GM21381 (cell line): ENCODE results near the gene PBX1.
"Not testable (repeated sequence)": the region's sequence is repeated elsewhere in the genome, so short reads cannot be mapped to it uniquely, and the experiment has no call there.

Source experiments
- ATAC-seq: cut with Tn5 transposase; IDR thresholded peaks from one replicate; pipeline ENCODE4 v1.9.1; 2021; ENCODE audit warnings: mild to moderate bottlenecking, moderate library complexity; ENCODE audit not compliant: unreplicated experiment

The PBX1 gene

DNA sequence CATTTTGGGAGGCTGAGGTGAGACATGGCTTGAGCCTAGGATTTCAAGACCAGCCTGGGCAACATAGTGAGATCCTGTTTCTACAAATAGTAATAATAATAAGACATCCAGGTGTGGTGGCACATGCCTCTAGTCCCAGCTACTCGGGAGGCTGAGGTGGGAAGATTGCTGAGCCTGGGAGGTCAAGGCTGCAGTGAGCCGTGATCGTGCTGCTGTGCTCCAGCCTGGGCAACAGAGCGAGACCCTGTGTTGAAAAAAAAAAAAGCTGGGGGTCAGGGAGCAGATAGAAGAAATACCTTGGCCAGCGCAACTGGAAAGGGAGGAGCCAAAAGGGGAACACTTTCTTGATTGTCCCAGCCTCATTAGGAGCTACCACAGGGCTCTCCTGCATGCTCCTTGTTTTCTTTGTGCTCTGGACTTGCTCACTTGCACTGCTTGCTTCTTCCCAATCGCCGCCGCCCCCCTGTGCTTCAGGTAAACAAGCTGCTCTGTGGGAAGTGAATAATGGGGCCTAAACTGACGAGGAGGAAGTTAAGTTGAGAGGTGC is 31.1 kb downstream of the PBX1 start:
- ATAC-seq: no peak

DNA sequence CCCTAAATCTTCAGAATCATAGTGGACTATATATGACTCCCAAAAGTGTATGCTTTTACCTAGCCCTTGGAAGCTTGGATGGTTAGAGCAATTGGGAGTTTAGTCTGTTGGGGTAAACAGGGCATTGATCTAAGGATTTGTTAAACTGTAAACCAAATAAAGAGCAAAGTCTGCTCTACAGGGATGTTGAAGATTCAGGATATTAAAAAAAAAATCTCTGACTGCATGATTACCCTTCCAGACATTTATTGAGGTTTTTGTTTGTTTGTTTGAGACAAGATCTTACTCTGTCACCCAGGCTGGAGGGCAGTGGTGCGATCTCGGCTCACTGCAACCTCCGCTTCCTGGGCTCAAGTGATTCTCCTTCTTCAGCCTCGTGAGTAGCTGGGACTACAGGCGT is 31.6 kb downstream of the PBX1 start:
- ATAC-seq: no peak

DNA sequence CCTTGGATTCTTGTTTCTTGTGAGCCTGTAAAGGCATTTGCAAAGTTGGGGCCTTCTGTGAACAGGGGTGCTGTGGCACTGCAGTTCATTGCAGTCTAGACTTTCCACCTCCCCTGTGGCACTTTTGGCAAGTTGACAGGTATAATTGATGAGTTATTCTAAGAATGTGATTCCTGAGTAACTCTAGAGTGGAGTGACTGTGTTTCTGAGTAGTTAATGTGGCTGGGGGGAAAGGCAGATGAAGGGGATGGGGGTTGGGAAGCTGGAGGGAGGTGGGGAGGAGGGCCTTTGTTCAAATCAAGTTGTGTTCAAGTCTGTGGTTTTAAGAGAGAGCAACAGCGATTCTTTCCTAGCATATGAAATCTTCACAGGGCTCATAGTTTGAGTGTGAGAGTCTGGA is 32.9 kb downstream of the PBX1 start:
- no peak for ATAC-seq

DNA sequence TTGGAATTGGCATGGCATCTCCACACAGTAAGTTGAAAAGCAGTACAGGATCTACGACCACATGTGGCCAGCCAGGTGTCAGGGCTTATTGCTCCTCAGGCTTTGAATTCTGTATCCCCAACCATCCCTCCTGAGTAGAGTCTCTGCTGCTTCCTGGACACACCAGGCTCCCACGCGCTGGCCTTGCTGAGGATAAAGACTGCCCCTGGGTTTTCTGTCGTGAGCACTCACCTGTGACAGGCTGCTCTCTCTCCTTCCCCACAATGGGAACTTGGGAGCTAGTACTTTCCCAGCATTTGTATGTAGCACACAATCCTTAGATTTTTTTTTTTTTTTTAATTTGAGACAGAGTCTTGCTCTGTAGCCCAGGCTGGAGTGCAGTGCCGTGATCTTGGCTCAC is 33.6 kb downstream of the PBX1 start:
- ATAC-seq: no peak

DNA sequence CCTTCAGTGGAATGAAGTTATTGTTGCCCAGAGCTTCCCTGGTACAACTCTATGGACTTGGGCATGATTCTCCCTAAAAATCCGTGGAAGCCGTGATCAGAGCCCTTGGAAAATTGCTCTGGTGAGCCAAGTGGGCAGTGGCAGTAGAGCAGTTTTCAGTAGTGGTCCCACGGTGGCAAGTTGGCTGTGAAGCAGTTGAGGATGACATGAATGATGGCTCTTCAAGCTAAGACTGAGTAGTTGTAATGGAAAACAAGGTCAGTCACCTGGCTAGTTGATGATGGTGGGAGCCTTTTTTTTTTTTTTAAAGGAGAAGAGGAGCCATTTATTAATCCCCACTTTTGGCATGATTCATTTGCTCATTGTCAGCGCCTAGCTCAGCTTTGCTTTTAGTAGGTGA is 36.2 kb downstream of the PBX1 start:
- no peak for ATAC-seq

DNA sequence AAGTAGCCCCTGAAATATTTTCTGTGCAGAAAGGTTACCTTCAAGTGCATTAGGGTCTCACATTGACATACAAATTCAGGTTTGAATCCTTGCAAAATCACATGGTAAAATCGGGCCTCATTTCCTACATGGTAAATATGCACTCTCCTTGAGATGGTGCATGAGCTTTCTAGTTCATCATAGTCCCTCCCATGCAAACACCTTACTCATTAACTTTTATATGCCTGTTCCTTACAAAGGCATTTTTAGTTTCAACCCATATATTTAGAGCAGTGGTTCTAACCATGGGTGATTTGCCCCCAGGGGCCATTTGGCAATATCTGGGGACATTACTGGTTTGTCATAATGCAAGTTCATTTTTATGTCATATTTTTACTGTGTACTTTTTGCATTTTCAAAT is 37.2 kb downstream of the PBX1 start:
- ATAC-seq: no peak

DNA sequence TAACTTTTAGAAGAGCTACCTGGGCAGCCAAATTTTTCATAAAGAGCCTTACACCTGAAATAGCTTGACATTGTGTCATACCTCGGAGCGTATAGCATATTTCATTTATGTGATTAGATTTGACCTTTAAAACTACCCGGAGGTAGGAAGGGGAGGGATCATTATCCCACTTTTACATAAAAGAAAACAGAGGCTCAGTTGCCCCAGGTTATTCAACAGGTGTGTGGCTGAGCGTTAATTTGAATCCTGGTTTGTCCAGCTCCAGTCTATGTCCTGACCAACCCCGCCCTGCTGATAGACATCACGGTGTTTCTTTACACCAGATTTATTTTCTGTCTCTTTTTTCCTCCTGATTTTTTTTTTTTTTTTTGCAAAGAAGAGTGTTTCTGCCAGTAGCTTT is 39.7 kb downstream of the PBX1 start:
- no peak for ATAC-seq

DNA sequence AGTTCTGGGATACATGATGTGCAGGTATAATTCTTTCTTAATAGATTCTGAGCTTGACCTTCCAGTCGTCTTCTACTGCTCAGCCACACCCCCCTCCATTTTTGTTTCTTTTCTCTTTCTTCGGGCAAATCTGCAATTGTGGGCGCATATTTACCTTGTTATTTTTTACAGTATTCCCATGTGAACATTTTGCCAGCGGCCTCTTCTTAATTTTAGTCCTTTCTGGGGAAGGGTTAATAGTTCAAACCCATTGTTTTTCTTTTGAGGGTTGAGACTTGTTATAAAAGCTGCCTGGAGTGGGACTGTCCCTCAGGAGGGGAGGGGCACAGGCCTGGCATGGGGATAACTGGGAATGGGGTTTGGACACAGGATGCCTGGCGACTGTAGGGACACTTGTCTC is 40.3 kb downstream of the PBX1 start:
- no peak for ATAC-seq

DNA sequence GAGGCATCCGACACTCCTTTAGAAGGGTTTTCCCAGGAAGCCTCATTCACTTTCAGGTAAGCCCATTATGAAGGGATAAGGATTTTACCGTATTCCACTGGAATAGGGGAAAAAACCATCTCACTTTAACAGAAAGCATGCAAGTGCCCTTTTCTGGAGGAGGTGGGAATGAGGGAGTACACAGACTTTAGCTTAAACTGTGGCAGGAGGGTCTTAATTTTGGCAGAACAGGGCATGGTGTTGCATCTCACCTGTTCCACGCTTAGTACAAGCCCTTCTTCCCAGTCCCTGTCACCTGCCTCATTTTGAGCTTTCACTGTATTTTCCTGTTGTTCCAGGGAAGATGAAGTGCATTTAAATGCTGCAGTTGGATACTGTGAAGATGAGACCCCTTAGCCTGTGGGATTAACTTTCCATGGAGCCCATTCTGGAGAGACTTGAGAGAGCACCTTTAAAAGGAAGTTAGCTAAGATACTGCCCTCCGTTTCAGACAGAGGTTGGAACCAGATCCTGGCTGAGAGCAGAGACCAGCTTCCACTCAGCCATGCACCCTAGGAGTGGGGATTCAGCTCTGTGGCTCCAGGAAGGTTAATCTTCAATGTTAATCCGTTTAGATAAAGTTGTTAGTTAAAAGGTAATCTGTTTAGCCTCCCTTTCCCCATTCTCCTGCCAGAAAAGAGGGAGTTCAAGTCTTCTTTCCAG is 42.6 kb downstream of the PBX1 start:
- no peak for ATAC-seq

DNA sequence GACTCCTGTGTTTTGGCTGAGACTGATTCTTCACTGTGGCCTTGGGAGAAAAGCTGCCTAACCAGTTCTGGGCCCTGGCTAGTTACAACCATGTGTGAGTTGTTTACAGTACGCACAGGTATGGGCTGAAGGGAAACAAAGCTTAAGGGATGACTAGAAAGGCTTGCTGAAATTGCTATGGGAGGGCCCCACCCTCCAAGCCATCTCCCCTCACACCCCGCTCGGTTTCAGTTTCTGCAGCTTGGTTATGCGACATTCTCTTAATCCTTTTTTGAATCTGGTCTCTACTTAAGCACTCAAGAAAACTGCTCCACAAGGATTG is 43.1 kb downstream of the PBX1 start:
- no peak for ATAC-seq

DNA sequence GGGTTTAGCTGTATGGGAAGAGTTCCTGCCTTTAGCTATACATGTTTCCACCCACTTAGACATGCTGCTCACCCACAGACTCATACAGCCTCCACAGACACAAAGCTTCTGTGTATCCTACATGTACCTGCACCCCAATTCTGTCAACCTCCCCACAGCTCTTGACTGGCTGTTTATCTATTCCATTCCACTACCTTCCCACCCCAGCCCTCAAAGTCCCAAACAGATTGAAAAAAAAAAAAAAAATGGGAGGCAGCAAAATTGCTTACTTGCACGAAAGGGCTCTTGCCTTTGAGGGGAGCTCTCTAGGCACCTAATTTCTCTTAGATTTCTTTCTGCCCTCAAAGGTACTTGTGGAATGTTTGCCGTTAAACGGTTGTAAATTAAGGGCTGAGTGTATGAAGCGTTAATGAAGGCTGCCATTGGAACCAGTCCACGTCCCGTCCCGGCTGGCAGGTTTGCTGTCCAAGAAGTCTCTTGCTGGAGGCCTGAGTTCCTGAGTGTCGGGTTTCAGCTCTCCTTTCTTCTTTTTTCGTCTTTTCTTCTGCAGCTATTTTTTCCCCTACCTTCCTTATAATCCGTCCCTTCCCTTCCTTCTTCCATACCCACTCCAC is 43.6 kb downstream of the PBX1 start:
- no peak for ATAC-seq

DNA sequence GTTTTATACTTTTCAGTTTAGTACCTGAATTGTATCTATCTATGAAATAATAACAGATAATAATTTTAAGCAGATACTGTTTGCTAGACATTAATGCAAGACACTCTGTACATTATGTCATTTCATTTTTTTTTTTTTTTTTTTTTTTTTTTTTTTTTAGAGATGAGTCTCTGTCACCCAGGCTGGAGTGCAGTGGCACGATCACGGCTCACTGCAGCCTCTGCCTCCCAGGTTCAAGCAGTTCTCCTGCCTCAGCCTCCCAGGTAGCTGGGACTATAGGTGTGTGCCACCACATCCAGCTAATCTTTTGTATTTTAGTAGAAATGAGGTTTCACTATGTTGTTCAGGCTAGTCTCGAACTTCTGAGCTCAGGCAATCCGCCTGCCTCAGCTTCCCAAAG is 44.8 kb downstream of the PBX1 start:
- ATAC-seq: not testable (repeated sequence)

DNA sequence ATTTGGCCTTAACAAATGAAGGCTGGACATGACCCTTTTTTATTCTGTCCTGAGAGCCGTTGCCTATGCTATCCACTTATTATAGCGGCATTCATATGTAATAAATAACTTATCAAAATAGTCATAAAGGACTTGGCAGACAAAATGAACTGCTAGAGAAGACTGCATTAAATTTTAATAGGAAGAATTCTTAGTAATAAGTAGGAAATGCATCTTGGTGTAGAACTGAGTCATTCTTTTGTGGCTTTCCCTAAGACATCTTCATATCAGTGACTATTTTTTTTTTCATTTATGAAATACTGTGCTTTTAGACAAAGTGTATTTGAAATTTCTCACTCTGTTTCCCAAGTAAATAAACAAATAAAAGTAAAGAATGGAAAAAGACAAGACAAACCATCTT is 45.6 kb downstream of the PBX1 start:
- ATAC-seq: no peak

DNA sequence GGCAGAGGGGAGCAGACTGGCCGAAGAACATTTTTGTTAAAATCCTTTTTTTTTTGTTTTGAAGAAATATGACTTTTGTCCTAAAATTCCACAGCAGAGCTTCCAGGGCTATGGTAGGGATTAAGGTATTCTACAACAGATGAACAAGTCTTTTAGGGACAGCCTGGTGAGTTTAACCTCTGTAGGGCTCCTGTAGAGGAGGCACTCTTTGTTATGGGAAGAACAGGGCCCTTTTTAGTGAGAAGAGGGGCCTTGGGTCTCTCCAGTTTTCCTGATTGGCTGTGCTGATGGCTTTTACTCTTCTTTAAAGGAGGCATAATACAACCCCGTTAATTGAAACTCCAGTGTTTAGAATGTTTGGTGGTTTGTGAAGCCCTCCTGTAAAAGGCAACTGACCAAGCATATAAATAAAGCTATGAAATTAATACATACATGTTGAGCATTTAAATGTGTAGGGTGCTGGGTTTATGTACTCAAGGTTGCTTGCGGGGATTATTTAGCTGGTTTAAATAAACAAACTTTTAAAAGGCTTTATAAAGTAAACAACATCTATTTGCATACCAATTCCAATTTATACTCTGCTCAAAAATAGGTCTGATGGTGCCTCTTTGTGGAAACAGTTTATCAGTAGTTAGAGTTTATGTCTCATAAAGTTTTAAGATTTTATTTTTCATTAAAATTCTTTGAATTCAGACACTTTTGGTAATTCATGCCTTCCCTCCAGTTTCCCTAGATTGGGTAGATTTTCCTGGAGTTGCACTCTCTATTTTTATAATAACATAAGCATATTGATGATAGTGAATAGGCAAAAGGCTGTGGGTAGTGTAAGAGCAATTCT is 46.5 kb downstream of the PBX1 start:
- no peak for ATAC-seq

DNA sequence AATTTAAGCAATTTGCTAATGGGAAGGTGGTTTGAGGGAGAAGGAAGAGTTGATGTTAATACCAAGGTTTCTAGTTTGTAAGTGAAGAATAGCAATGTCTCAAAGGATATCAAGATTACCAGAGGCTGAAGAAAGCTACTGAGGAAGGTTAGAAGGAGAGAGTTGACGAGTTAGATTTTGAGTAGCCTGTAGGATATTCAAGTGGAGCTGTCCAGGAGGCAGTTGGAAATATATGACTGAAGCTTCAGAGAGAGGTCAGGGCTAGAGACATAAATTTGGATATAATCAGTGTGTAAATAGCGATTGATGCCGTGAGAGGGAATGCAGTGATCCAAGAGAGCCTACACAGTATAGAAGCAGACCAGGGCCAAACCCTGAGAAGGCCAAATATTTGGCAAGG is 48.4 kb downstream of the PBX1 start:
- ATAC-seq: no peak

DNA sequence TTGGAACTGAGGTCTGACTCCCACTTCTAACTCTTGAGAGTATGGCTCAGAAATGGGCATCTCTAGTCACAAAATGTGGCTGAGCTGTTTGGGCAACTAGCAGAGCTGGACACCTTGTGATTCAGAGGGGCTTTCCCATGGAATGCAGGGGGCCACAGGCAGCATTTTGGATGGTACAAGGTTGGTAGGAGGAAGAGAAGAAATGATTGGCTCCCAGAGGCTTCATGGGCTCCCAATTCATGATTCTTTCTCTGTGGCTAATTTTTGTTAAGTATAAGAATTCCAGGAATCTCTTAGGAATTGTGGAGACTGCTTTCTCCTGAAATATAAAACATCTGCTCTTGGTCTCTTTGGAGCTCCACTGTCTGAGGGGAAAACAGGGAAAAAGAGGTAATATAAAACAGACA is 49.7 kb downstream of the PBX1 start:
- no peak for ATAC-seq

DNA sequence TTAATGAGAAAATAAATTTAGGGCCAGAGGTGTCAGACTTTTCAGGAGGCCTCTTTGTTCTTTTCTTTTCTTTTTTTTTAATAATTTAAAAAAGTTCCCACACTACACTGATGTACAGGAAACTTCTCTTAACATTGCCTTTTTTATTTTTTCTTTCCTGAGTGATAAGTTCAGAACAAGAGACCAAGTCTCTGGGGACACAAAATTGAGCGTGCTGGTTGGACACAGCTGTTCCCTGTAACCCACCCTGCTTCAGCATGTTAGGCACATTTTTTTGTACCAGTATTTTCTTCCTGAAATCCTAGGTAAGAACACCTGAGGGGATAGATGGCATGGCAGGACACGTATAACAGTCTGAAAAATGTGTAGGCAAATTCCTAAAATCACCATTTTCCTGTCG is 50.1 kb downstream of the PBX1 start:
- no peak for ATAC-seq

DNA sequence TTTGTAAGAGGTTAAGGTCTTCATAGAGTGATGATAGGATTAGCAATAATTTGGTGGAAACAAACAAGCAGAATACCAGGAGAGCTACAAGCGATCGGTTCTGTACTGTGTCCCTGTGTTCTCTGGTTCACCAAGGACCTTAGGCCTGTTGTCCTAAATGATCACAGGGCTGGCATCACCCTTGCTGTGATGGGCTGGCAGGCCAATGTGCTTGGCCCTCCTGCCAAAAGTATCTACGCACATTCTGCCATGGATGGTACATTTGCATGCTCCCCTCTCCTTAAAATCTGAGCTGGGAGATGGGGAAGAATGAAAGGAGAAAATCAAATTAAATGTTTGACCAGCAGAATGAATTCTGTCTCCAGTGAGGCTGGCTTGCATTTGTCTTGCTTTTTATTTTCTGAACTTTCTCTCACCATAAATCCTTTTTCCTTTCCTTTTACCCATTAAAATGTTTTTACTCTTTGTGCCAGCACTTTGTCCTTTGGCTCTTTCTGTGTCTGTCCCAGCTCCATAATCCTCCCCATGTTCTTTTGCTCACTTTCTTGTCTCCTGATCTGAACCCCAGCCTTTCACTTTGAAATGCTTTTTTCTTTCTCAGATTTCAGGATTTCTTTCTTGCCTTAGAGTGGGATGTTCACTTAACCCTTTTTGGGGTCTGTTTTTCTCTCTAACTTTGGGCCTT is 51.7 kb downstream of the PBX1 start:
- no peak for ATAC-seq

DNA sequence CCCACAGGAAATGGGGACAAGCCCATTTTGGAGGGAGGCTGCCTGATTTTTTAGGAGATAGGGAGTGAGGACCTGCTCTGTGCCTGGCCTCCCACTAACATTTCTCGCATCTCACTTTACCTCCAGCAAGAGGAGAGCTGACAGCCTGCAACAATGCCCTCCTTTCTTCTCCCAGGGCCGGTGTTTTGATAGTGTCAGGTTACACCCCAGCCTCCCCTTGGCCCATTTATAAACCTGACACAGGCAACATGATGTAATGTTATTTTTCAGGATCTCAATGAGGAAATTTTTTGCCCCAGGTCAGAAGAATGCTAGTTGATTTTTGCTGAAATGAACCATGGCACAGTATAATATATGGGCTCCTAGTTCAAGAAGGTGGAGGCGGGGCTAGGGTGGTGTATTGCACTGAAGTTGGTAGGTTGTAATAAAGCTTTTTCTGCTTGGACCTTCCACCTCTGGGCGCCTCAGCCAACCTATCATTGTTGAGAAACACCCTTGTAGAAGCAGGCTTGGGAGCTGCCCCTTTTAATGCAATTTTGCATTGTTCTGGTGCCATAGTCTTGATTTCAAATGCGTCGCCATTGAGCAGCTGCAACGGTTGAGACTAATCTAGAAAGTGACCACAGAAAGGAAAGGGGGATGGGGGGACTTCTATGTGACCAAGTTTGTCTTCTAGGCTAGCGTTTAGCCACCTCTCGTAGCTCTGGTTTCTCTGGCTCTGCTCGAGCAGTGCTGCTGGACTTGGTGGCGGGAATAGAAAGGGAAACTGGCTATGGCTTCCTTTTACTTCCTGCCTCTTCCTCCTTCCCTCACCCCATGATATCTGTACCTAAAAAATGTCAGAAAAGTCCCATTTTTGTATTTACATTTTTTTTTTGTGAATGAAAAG is 53.0 kb downstream of the PBX1 start:
- ATAC-seq: no peak

DNA sequence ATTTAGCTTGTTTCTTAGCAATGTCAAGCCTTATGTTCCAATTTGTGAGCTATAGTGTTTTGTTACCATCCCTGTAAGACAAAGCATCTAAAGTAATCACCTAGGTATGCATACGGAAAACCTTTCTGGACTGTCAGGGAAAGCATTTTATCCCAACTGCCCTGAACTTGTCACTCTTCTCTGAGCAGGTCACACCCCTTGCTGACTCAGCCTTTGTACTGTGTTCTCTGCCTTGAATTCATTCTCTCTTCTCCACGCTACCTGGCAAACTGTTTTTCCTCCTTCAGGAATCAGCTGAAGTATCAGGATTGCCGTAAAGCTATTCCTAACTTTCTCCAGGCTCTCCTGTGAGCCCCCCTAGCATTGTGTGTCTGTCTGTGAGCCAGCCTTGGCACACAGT is 54.2 kb downstream of the PBX1 start:
- no peak for ATAC-seq
